Parathyroid adenoma (tissue), 2 donors: ENCODE measurements around the gene TMC7.
A peak's percentile ranks its signal among the peaks of the same experiment; 100 is the strongest.

Experiments
- H2AFZ ChIP-seq: fragments of 300-600 bp; sonication (generic); one replicate; pipeline ENCODE4 v1.7.0; 2017; ENCODE audit warnings: antibody characterized with exemption, mild to moderate bottlenecking
- H3K27ac ChIP-seq: fragments of 300-600 bp; sonication (generic); one replicate; pipeline ENCODE4 v1.7.0; 2017
- H3K27me3 ChIP-seq: fragments of 300-600 bp; sonication (generic); one replicate; pipeline ENCODE4 v1.7.0; 2017; ENCODE audit warnings: low read length; ENCODE audit not compliant: control insufficient read depth, insufficient read depth
- H3K36me3 ChIP-seq: fragments of 300-600 bp; sonication (generic); one replicate; pipeline ENCODE4 v1.7.0; 2017; ENCODE audit warnings: low read length; ENCODE audit not compliant: control insufficient read depth, insufficient read depth
- H3K4me1 ChIP-seq: fragments of 300-600 bp; sonication (generic); one replicate; pipeline ENCODE4 v1.7.0; 2017; ENCODE audit warnings: control low read depth
- H3K4me2 ChIP-seq: fragments of 300-600 bp; sonication (generic); one replicate; pipeline ENCODE4 v1.7.0; 2017; ENCODE audit warnings: low read length
- H3K4me3 ChIP-seq: fragments of 300-600 bp; sonication (generic); one replicate; pipeline ENCODE4 v1.7.0; 2017; ENCODE audit warnings: low read depth, low read length
- H3K79me2 ChIP-seq: fragments of 300-600 bp; sonication (generic); one replicate; pipeline ENCODE4 v1.7.0; 2017; ENCODE audit warnings: control low read depth
- H3K9ac ChIP-seq: fragments of 300-600 bp; sonication (generic); one replicate; pipeline ENCODE4 v1.7.0; 2017; ENCODE audit warnings: mild to moderate bottlenecking
- H3K9me3 ChIP-seq: fragments of 300-600 bp; sonication (generic); one replicate; pipeline ENCODE4 v1.7.0; 2017; ENCODE audit warnings: low read length; ENCODE audit not compliant: control insufficient read depth
- TF ChIP-seq, protein P1 (sequence below): fragments of 300-600 bp; sonication (generic); IDR thresholded peaks from one replicate; pipeline ENCODE4 v1.7.0; 2017; ENCODE audit warnings: antibody characterized with exemption, mild to moderate bottlenecking
- donor health status: primary hyperparathyroidism.

TMC7 gene

DNA sequence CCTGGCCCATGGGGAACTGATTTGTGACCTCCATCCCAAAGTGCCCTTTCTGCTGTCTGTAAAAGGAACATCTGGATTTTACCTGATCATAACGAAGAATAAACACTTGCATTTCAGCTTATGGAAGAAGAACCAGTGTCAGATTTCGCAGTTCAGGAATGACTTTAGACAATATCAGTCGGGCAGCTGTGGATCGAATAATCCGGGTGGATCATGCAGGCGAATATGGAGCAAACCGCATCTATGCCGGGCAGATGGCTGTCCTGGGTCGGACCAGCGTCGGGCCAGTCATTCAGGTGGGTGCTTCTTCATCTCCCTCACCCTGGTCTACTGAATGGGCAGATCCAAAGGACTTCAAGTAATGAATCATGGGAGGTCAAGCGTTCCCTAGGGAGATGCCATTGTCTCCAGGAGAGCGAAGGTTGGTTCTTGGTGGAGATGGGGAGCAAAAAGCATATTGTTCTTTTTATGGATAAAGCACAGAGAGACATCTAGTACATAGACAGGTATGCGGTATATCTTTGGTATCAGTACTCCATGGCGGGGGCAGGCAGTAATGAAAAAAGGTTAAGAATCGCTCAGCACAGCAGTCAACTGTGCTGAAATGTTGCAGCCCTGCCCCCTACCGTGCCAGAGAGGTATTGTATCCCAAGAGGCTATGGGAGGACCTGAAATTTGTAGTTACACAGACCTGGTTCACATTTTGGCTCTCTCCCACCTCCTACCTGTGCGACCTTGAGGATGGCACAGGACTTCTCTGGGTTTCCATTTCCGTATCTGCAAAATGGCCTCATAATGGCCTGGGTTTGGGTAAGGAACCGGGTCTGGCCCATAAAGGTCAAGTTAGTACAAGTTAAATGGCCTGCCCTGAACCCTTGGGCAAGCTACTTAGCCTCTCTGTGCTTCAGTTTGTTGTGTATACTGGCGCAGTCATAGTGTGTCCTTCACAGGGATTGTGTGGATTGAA lies 88.4 kb downstream of the TMC7 start:
- H3K27ac ChIP-seq, result no peak overlapping the region
- H3K9ac ChIP-seq, result no peak overlapping the region
- H2AFZ ChIP-seq, result no peak overlapping the region
- no peaks in the 10 kb centered on the region for H3K27me3 ChIP-seq
- H3K36me3 ChIP-seq, result no peaks in the 10 kb centered on the region
- TF ChIP-seq, protein P1, sequence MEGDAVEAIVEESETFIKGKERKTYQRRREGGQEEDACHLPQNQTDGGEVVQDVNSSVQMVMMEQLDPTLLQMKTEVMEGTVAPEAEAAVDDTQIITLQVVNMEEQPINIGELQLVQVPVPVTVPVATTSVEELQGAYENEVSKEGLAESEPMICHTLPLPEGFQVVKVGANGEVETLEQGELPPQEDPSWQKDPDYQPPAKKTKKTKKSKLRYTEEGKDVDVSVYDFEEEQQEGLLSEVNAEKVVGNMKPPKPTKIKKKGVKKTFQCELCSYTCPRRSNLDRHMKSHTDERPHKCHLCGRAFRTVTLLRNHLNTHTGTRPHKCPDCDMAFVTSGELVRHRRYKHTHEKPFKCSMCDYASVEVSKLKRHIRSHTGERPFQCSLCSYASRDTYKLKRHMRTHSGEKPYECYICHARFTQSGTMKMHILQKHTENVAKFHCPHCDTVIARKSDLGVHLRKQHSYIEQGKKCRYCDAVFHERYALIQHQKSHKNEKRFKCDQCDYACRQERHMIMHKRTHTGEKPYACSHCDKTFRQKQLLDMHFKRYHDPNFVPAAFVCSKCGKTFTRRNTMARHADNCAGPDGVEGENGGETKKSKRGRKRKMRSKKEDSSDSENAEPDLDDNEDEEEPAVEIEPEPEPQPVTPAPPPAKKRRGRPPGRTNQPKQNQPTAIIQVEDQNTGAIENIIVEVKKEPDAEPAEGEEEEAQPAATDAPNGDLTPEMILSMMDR, result peak; percentile 53
- no peak overlapping the region for H3K4me2 ChIP-seq
- H3K9me3 ChIP-seq, result no peaks in the 10 kb centered on the region
- no peaks in the 10 kb centered on the region for H3K4me1 ChIP-seq
- H3K79me2 ChIP-seq, result peaks cover 2% of the 10 kb centered on the region
- no peak overlapping the region for H3K4me3 ChIP-seq

DNA sequence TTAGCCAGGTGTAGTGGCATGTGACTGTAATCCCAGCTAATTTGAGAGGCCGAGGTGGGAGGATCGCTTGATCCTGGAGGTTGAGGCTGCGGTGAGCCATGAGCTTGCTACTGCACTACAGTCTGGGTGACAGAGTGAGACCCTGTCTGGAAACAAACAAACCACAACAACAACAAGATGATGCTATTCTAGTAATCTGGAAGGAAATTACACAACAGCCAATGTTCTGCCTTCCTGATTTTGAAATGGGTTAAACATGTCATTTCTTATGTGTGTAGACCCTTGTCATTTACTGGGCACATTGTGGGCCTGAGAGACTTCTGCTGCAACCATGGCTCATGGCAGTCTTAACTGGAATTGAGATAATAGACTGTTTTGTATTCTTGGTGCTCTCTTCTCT lies 89.6 kb downstream of the TMC7 start:
- TF ChIP-seq, protein P1, result no peak
- Histone ChIP-seq H3K79me2 (peaks cover 2% of the 10 kb centered on the region), H3K4me1 (no peaks in the 10 kb centered on the region), H3K27ac (no peak overlapping the region), H3K4me2 (no peak overlapping the region), H3K4me3 (no peak overlapping the region), H3K27me3 (no peaks in the 10 kb centered on the region), H3K9me3 (no peaks in the 10 kb centered on the region), H2AFZ (no peak overlapping the region), H3K9ac (no peak overlapping the region), H3K36me3 (no peaks in the 10 kb centered on the region)

DNA sequence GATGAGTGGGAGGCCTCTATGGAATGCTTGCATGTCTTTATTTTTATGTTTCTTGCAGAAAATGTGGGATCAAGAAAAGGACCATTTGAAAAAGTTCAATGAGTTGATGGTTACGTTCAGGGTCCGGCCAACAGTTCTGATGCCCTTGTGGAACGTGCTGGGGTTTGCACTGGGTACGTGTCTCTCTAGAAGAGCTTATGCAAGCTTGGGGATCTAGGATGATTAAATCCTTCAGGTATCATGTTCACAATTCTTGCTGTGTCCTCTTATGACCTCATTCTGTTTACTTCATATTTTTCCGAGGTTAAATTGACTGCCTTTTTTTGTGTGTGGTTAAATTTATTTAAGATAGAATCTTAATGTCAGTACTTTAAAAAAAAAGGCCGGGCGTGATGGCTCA lies 90.1 kb downstream of the TMC7 start:
- Histone ChIP-seq H3K4me3 (no peak overlapping the region), H3K27me3 (no peaks in the 10 kb centered on the region), H3K79me2 (peaks cover 2% of the 10 kb centered on the region), H3K4me1 (no peaks in the 10 kb centered on the region), H3K36me3 (no peaks in the 10 kb centered on the region), H2AFZ (no peak overlapping the region), H3K9me3 (no peaks in the 10 kb centered on the region), H3K27ac (no peak overlapping the region), H3K4me2 (no peak overlapping the region), H3K9ac (no peak overlapping the region)
- TF ChIP-seq, protein P1, result no peak

DNA sequence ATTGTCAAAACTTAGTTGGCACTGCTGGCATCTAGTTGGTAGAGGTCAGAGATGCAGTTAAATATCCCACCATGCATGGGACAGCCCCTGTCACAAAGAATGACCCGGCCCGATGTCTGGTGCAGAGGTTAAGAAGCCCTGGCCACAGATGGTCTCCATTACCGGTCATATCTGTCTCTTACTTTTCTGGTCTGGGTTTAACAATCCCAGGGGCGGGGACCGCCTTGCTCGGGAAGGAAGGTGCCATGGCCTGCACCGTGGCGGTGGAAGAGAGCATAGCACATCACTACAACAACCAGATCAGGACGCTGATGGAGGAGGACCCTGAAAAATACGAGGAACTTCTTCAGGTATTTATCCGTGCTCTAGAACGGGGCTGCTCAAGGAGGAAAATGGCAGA lies 91.8 kb downstream of the TMC7 start:
- H2AFZ ChIP-seq, result no peak overlapping the region
- H3K36me3 ChIP-seq, result no peaks in the 10 kb centered on the region
- H3K27me3 ChIP-seq, result no peaks in the 10 kb centered on the region
- no peak overlapping the region for H3K4me3 ChIP-seq
- no peaks in the 10 kb centered on the region for H3K9me3 ChIP-seq
- peaks cover 2% of the 10 kb centered on the region for H3K79me2 ChIP-seq
- no peak overlapping the region for H3K27ac ChIP-seq
- TF ChIP-seq, protein P1, result no peak
- H3K9ac ChIP-seq, result no peak overlapping the region
- no peaks in the 10 kb centered on the region for H3K4me1 ChIP-seq
- H3K4me2 ChIP-seq, result no peak overlapping the region

DNA sequence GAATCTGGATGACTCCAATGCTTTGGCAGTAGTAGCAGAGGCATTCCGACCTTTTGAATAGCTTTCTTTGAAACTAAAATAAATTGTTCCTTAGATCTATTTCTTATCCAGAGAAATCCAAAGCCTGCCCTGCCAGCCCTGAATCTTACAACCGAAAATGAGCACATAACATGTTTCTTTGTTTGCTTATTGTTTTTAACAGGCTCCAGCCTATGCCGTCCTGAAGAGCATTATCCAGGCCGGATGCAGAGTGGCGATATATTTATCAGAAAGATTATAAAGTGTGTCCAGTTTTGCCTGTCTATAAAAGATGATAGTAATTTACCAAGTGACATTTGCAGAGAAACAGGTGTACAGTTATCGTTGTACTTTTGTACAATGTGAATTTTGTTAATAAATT lies 94.1 kb downstream of the TMC7 start:
- Histone ChIP-seq H3K36me3 (no peaks in the 10 kb centered on the region), H3K4me2 (no peak overlapping the region), H3K79me2 (peaks cover 2% of the 10 kb centered on the region), H3K27me3 (no peaks in the 10 kb centered on the region), H3K9ac (no peak overlapping the region), H3K27ac (no peak overlapping the region), H3K4me1 (no peaks in the 10 kb centered on the region), H2AFZ (no peak overlapping the region), H3K9me3 (no peaks in the 10 kb centered on the region), H3K4me3 (no peak overlapping the region)
- TF ChIP-seq, protein P1, result no peak
